Ovary (tissue), 9 donors: ENCODE results near the gene DMBX1. TPM values are rescaled to one million over a fixed set of nuclear protein-coding genes. Genes with fewer than 3 reads are reported as not detected.

Experiments used
- DNase-seq, 5 donors: peaks; one replicate each; pipeline ENCODE4 v3.0.0-alpha.2; 2019 to 2020
- H3K27ac ChIP-seq, 2 donors: fragments of 200-600 bp; one replicate each; pipeline versions ENCODE4 v1.5.1 to v1.8.0; 2019 to 2022
- H3K27me3 ChIP-seq: fragments of 200-600 bp; one replicate; pipeline ENCODE4 v1.8.0; 2022
- H3K36me3 ChIP-seq: fragments of 200-600 bp; sonication (generic); one replicate; pipeline ENCODE4 v1.5.1; 2019
- H3K4me1 ChIP-seq: one replicate; pipeline ENCODE4 v1.8.1; 2013; ENCODE audit warnings: mild to moderate bottlenecking, moderate library complexity; ENCODE audit not compliant: insufficient read depth
- H3K4me3 ChIP-seq: fragments of 200-600 bp; sonication (generic); one replicate; pipeline ENCODE4 v1.5.1; 2017
- H3K9me3 ChIP-seq, 2 donors: fragments of 200-600 bp in 1 of 2; sonication (generic) in 1 of 2; one replicate each; pipeline versions ENCODE4 v1.5.1 to v1.8.1; 2013 to 2019; ENCODE audit warnings: mild to moderate bottlenecking in 1 of 2, moderate library complexity in 1 of 2
- CTCF ChIP-seq, 3 donors: fragments of 450-650 bp in 2 of 3; fragments of 200-600 bp in 1 of 3; IDR thresholded peaks; one replicate each; pipeline versions ENCODE4 v1.5.1 to v1.8.0; 2016 to 2022; ENCODE audit warnings: antibody characterized with exemption in 3 of 3, mild to moderate bottlenecking in 1 of 3
- EP300 ChIP-seq: sonication (generic); formaldehyde crosslinking; IDR thresholded peaks from one replicate; pipeline ENCODE4 v1.6.1; 2017; ENCODE audit warnings: antibody characterized with exemption
- POLR2A ChIP-seq: fragments of 450-650 bp; IDR thresholded peaks from one replicate; pipeline ENCODE4 v1.6.1; 2017; ENCODE audit warnings: antibody characterized with exemption, mild to moderate bottlenecking, moderate library complexity
- WGBS, 3 donors: extraction: QIAGEN DNeasy Blood & Tissue Kit in 1 of 3; methylation state at CpG; one replicate each; pipeline versions ENCODE4 v1.1.5 to v1.1.7; 2013 to 2017; 5-methylcytosine and 5-hydroxymethylcytosine counted together
- intact Hi-C, 4 donors: fragments of 100-400 bp; cut with DNase I; formaldehyde crosslinking; loops; one replicate each; pipeline versions ENCODE4 v1.11.0 to v1.15.1; 2022 to 2023
- polyA plus RNA-seq, 2 donors: library from polyadenylated mRNA; stranded (reverse); fragments of 200-250 nt in 1 of 2; fragments of 350-450 nt in 1 of 2; fragmentation: Illumina TruSeq in 1 of 2; extraction: RNeasy Lipid Tissue Mini Kit (QIAGEN cat#74804) in 1 of 2; gene quantifications; one replicate each; pipeline ENCODE4 v1.2.3, GENCODE V29; 2013 to 2014
- total RNA-seq, 7 donors: library from RNA; depleted of rRNA in 2 of 7; stranded (reverse); fragments of >200 nt in 2 of 7; fragmentation: NEBNext Ultra II Directional in 3 of 7; extraction: Animal tissue kit (Norgen Biotek cat#: 25700) in 3 of 7; gene quantifications; one replicate each; pipeline versions ENCODE4 v1.1.0 to v1.2.4, GENCODE V29; 2016 to 2023
- donor health status: DM: no; HTN: no; CAD: no; lungs with moderate emphysema.
- donor health status: DM: no; HTN: no; CAD: no.
- donor health status: Bipolar disorder and iron deficiency.
- donor health status: DM: yes; HTN: yes; CAD: no.
- donor health status: DM: no; HTN: no; CAD: no.
- donor health status: DM: yes; HTN: yes; CAD: no.

Gene DMBX1
- total and polyA plus RNA-seq, 9 donors, result not detected

GRCh38 chr1:46522969-46523320 is 33.3 kb downstream of the DMBX1 start:
- H3K4me3 ChIP-seq, result no peak overlapping the region
- TF ChIP-seq POLR2A, result no peak
- no peak for TF ChIP-seq CTCF (IDR thresholded peaks at IDR 0.05)
- TF ChIP-seq EP300, result no peak
- no peak overlapping the region for H3K27ac ChIP-seq
- H3K36me3 ChIP-seq, result no peaks in the 10 kb centered on the region
- no peak for DNase-seq
- H3K4me1 ChIP-seq, result no peaks in the 10 kb centered on the region
- H3K9me3 ChIP-seq, result no peaks in the 10 kb centered on the region
- intact Hi-C loops, result no loop called here
- no peaks in the 10 kb centered on the region for H3K27me3 ChIP-seq
- WGBS, 3 donors, result 58 to 66% (median 61%) methylated on average over 13 of the region's 13 CpGs

- no peak for DNase-seq
- H3K27ac ChIP-seq, result no peak overlapping the region
- no peaks in the 10 kb centered on the region for H3K4me1 ChIP-seq
- TF ChIP-seq CTCF (IDR thresholded peaks at IDR 0.05) (no peak), POLR2A (no peak), EP300 (no peak)
- H3K9me3 ChIP-seq, result no peaks in the 10 kb centered on the region
- no peak overlapping the region for H3K4me3 ChIP-seq
- H3K36me3 ChIP-seq, result no peaks in the 10 kb centered on the region
- 88 to 93% (median 91%) methylated on average over 11 of the region's 11 CpGs for WGBS, 3 donors
- no peaks in the 10 kb centered on the region for H3K27me3 ChIP-seq
- intact Hi-C loops, result no loop called here
Observed at GRCh38 chr1:46523496-46524353, 34.1 kb downstream of the DMBX1 start.

- intact Hi-C loops, result loop anchor here in 2 of 4 donors (5.0 kb wide), 2 partner anchors 48 to 118 kb away; no protein-coding TSS in a partner anchor
- Histone ChIP-seq H3K9me3 (no peaks in the 10 kb centered on the region), H3K27ac (no peak overlapping the region), H3K36me3 (no peaks in the 10 kb centered on the region), H3K27me3 (no peaks in the 10 kb centered on the region), H3K4me3 (no peak overlapping the region), H3K4me1 (no peaks in the 10 kb centered on the region)
- WGBS, 3 donors, result 79 to 84% (median 82%) methylated on average over 5 of the region's 5 CpGs
- TF ChIP-seq CTCF (IDR thresholded peaks at IDR 0.05) (no peak), POLR2A (no peak), EP300 (no peak)
- no peak for DNase-seq
Observed at GRCh38 chr1:46524843-46525242, 35.2 kb downstream of the DMBX1 start.

- DNase-seq, result no peak
- H3K9me3 ChIP-seq, result no peaks in the 10 kb centered on the region
- intact Hi-C loops, result loop anchor here in 2 of 4 donors (5.0 kb wide), 2 partner anchors 48 to 118 kb away; no protein-coding TSS in a partner anchor
- H3K4me1 ChIP-seq, result no peaks in the 10 kb centered on the region
- H3K27me3 ChIP-seq, result no peaks in the 10 kb centered on the region
- no peak overlapping the region for H3K4me3 ChIP-seq
- H3K27ac ChIP-seq, result no peak overlapping the region
- whole genome bisulfite sequencing, 3 donors, result 71 to 80% (median 72%) methylated on average over 13 of the region's 13 CpGs
- TF ChIP-seq CTCF (IDR thresholded peaks at IDR 0.05), result no peak
- TF ChIP-seq EP300, result no peak
- TF ChIP-seq POLR2A, result no peak
- no peaks in the 10 kb centered on the region for H3K36me3 ChIP-seq
Observed at GRCh38 chr1:46525253-46525983, 35.8 kb downstream of the DMBX1 start.
